GM12878 (cell line): ENCODE data around the gene DCT. TPM values are rescaled to one million over a fixed set of nuclear protein-coding genes. Genes with fewer than 3 reads are reported as not detected.

ENCODE experiments used
- ATAC-seq: fragments of 200-7000 bp; cut with Tn5 transposase; 3 replicates; pipeline ENCODE4 v1.9.1; 2020; ENCODE audit warnings: mild to moderate bottlenecking, moderate library complexity
- BruUV-seq: library from RNA; stranded (reverse); fragments of 400-500 nt; replicated peaks from 2 replicates; lab custom pipeline; 2021; lab: Mats Ljungman, UMichigan
- CTCF ChIA-PET: fragments of 300-600 bp; sonication (Branson Sonifier 250); formaldehyde crosslinking; extraction: SDS; loops from one replicate; lab custom pipeline; 2021; ENCODE audit warnings: inconsistent platforms; lab: Yijun Ruan, JAX
- POLR2A ChIA-PET: fragments of 350-600 bp; formaldehyde crosslinking; extraction: SDS; loops from one replicate; lab custom pipeline; 2021; ENCODE audit warnings: inconsistent platforms; lab: Charles Lee
- RAD21 ChIA-PET: fragments of 300-600 bp; sonication (Branson Sonifier 250); formaldehyde crosslinking; loops from one replicate; lab custom pipeline; 2023; ENCODE audit warnings: antibody characterized with exemption; ENCODE audit not compliant: unreplicated experiment; lab: Charles Lee
- SMC1A ChIA-PET: fragments of 300-600 bp; sonication (Branson Sonifier 250); formaldehyde crosslinking; loops from one replicate; lab custom pipeline; 2023; ENCODE audit not compliant: unreplicated experiment, uncharacterized antibody; lab: Charles Lee
- DNase-seq: peaks from one replicate; pipeline ENCODE4 v3.0.0-alpha.2; 2011; ENCODE audit warnings: low read depth, low spot score
- FAIRE-seq: peaks from 3 replicates; lab custom pipeline; 2011; peaks lifted over from hg19 to GRCh38; lab: Jason Lieb, UNC
- H2AFZ ChIP-seq: 2 replicates; pipeline ENCODE4 v1.6.0; 2011; ENCODE audit warnings: low read depth, low read length, control low read depth; ENCODE audit not compliant: control insufficient read depth
- H3K27ac ChIP-seq: 2 replicates; pipeline ENCODE4 v1.5.1; 2011; ENCODE audit warnings: control low read depth; ENCODE audit not compliant: control insufficient read depth, insufficient read depth
- H3K27me3 ChIP-seq, 2 experiments: replicated peaks in 1 of 2; 2 replicates each; pipeline versions ENCODE4 v1.6.0 to v1.6.1; 2011; ENCODE audit warnings: low read length in 1 of 2; ENCODE audit not compliant: control insufficient read depth in 2 of 2, insufficient read depth in 2 of 2
- H3K36me3 ChIP-seq, 2 experiments: 2 replicates each; pipeline ENCODE4 v1.5.1; 2011; ENCODE audit warnings: low read length in 1 of 2; ENCODE audit not compliant: control insufficient read depth in 2 of 2, insufficient read depth in 2 of 2
- H3K4me1 ChIP-seq: 2 replicates; pipeline ENCODE4 v1.6.1; 2011; ENCODE audit warnings: mild to moderate bottlenecking, low read length, moderate library complexity, mixed read lengths; ENCODE audit not compliant: control insufficient read depth, insufficient read depth
- H3K4me2 ChIP-seq: 2 replicates; pipeline ENCODE4 v1.6.0; 2011; ENCODE audit warnings: control low read depth; ENCODE audit not compliant: control insufficient read depth, insufficient read depth
- H3K4me3 ChIP-seq: fragments of 200-600 bp; sonication (generic); 2 replicates; pipeline ENCODE4 v1.5.1; 2016
- H3K79me2 ChIP-seq: 2 replicates; pipeline ENCODE4 v1.6.0; 2011; ENCODE audit warnings: low read length; ENCODE audit not compliant: control insufficient read depth, insufficient read depth
- H3K9ac ChIP-seq: 2 replicates; pipeline ENCODE4 v1.8.0; 2011; ENCODE audit warnings: low read length, control low read depth, mixed read lengths; ENCODE audit not compliant: control insufficient read depth, insufficient read depth
- H3K9me3 ChIP-seq: replicated peaks from 3 replicates; pipeline ENCODE4 v1.5.1; 2011; ENCODE audit warnings: mild to moderate bottlenecking, low read length; ENCODE audit not compliant: control insufficient read depth, insufficient read depth
- H4K20me1 ChIP-seq: 2 replicates; pipeline ENCODE4 v1.6.0; 2011; ENCODE audit not compliant: control insufficient read depth, insufficient read depth
- CBX3 ChIP-seq: fragments of 200-600 bp; sonication (generic); IDR thresholded peaks from 2 replicates; pipeline ENCODE4 v1.6.1; 2016; ENCODE audit warnings: low read depth, borderline replicate concordance
- CREM ChIP-seq: IDR thresholded peaks from 2 replicates; pipeline ENCODE4 v1.6.1; 2014; ENCODE audit warnings: antibody characterized with exemption, low read depth
- EZH2 ChIP-seq: IDR thresholded peaks from 2 replicates; pipeline ENCODE4 v1.6.1; 2012; ENCODE audit warnings: low read depth, mild to moderate bottlenecking, control low read depth, inconsistent platforms, low read length, borderline replicate concordance; ENCODE audit not compliant: control insufficient read depth
- HDAC6 ChIP-seq: fragments of 200-600 bp; sonication (generic); IDR thresholded peaks from one replicate; pipeline ENCODE4 v1.8.0; 2017; ENCODE audit warnings: antibody characterized with exemption; ENCODE audit not compliant: unreplicated experiment
- KDM1A ChIP-seq: fragments of 200-600 bp; sonication (generic); IDR thresholded peaks from 2 replicates; pipeline ENCODE4 v1.6.1; 2016; ENCODE audit warnings: borderline replicate concordance
- NFXL1 ChIP-seq: fragments of 450-650 bp; IDR thresholded peaks from 2 replicates; pipeline ENCODE4 v1.6.1; 2017; ENCODE audit warnings: antibody characterized with exemption, mild to moderate bottlenecking, borderline replicate concordance
- PRDM15 ChIP-seq: fragments of 450-650 bp; formaldehyde crosslinking; IDR thresholded peaks from 2 replicates; pipeline ENCODE4 v1.4.0; 2020; ENCODE audit warnings: mild to moderate bottlenecking, moderate library complexity
- RUNX3 ChIP-seq: IDR thresholded peaks from 2 replicates; pipeline ENCODE4 v1.6.1; 2012; ENCODE audit warnings: low read length, inconsistent platforms
- SMC3 ChIP-seq: IDR thresholded peaks from 2 replicates; pipeline ENCODE4 v1.6.1; 2011; ENCODE audit warnings: low read length, improper control_type of control experiment, borderline replicate concordance
- SREBF2 ChIP-seq: IDR thresholded peaks from 2 replicates; pipeline ENCODE4 v1.6.1; 2012; ENCODE audit warnings: mild to moderate bottlenecking, low read length
- ZBTB11 ChIP-seq: fragments of 450-650 bp; formaldehyde crosslinking; IDR thresholded peaks from 2 replicates; pipeline ENCODE4 v1.5.0; 2022; ENCODE audit warnings: mild to moderate bottlenecking, missing genetic modification characterization
- ZBTB40 ChIP-seq: fragments of 450-650 bp; IDR thresholded peaks from 2 replicates; pipeline ENCODE4 v1.6.1; 2016; ENCODE audit warnings: mild to moderate bottlenecking, moderate library complexity, borderline replicate concordance
- WGBS: methylation state at CpG from one replicate; pipeline ENCODE4 v1.1.6; 2016; ENCODE audit warnings: low lambda C conversion rate; ENCODE audit not compliant: insufficient replicate concordance, insufficient coverage; ENCODE audit errors: missing lambda C conversion rate; 5-methylcytosine and 5-hydroxymethylcytosine counted together
- in situ Hi-C: fragments of 300-500 bp; cut with MboI; formaldehyde crosslinking; loops from 9 replicates; pipeline ENCODE4 v1.14.3; 2018; ENCODE audit warnings: mixed read lengths
- intact Hi-C: fragments of 100-400 bp; cut with micrococcal nuclease; formaldehyde crosslinking; loops from one replicate; pipeline ENCODE4 v1.14.2; 2022; ENCODE audit not compliant: unreplicated experiment
- polyA plus RNA-seq, 11 experiments: library from polyadenylated mRNA; depleted of rRNA in 4 of 11; unstranded in 6 of 11; stranded (reverse) in 5 of 11; fragments of >200 nt; fragmentation: Nextera tagmentation in 4 of 11; fragmentation: Illumina TruSeq in 1 of 11; extraction: Ambion mirVana in 4 of 11; extraction: Trizol in 1 of 11; gene quantifications; 1 replicate in 1 of 11; 2 replicates in 10 of 11; pipeline versions ENCODE4 v1.2.1 to v1.2.3, GENCODE V29; 2011 to 2016; ENCODE audit warnings: inconsistent platforms in 2 of 11, missing spikeins in 2 of 11, low read depth in 1 of 11
- total RNA-seq, 4 experiments: library from RNA; depleted of rRNA in 3 of 4; stranded (reverse); fragments of >200 nt in 3 of 4; fragmentation: Illumina TruSeq in 1 of 4; extraction: Trizol in 1 of 4; gene quantifications; 2 replicates each; pipeline versions ENCODE4 v1.2.1 to v1.2.3, GENCODE V29; 2013 to 2021

Gene DCT
- total and polyA plus RNA-seq, 10 of the 15 experiments (the other 5 are each of a cell fraction or from before 2014, with no cell fraction given): 0.04 to 0.29 TPM; not detected in 8

GRCh38 chr13:94513026-94513425 lies 33.5 kb upstream of the DCT start:
- ATAC-seq: no peak
- H2AFZ ChIP-seq: no peak overlapping the region
- in situ Hi-C loops (no loop called here), intact Hi-C loops (no loop called here)
- no peak for DNase-seq
- no peaks in the 10 kb centered on the region for H3K36me3 ChIP-seq
- no peak overlapping the region for H3K4me3 ChIP-seq
- ChIA-PET RAD21 (no interaction called here), POLR2A (no interaction called here)
- H3K4me1 ChIP-seq: no peaks in the 10 kb centered on the region
- WGBS: 24% methylated on average over 5 of the region's 5 CpGs
- H3K27me3 ChIP-seq: no peaks in the 10 kb centered on the region
- no peak overlapping the region for H3K9ac ChIP-seq
- H3K9me3 ChIP-seq: no peaks in the 10 kb centered on the region
- TF ChIP-seq KDM1A (no peak), PRDM15 (CRISPR knock-in tag) (no peak), CREM (no peak), SREBF2 (no peak), ZBTB40 (no peak), HDAC6 (no peak), SMC3 (no peak), RUNX3 (no peak), CBX3 (no peak), NFXL1 (no peak), EZH2 (no peak), ZBTB11 (CRISPR knock-in tag) (no peak)
- TF ChIP-seq, all 136 proteins: peak for 0
- SMC1A ChIA-PET: no interaction called here
- no peak for FAIRE-seq
- no peaks in the 10 kb centered on the region for H4K20me1 ChIP-seq
- H3K4me2 ChIP-seq: no peak overlapping the region
- no peaks in the 10 kb centered on the region for H3K79me2 ChIP-seq
- BruUV-seq: no TSS peak
- no peak overlapping the region for H3K27ac ChIP-seq
- CTCF ChIA-PET: no interaction called here
